SK-N-SH (cell line): ENCODE measurements around the gene CIBAR2. TPM values are rescaled to one million over a fixed set of nuclear protein-coding genes. Genes with fewer than 3 reads are reported as not detected.

Experiments
- CTCF ChIA-PET: fragments of 300-600, 350-600 bp; formaldehyde crosslinking; extraction: SDS; loops from one replicate; lab custom pipeline; 2021; lab: Yijun Ruan, JAX
- POLR2A ChIA-PET: fragments of 350-600 bp; sonication (Branson Sonifier 250); formaldehyde crosslinking; extraction: SDS; loops from one replicate; lab custom pipeline; 2020; ENCODE audit warnings: antibody characterized with exemption, inconsistent platforms; lab: Yijun Ruan, JAX
- DNase-seq: peaks from one replicate; pipeline ENCODE4 v3.0.0; 2012
- H2AFZ ChIP-seq: fragments of 200-600 bp; sonication (generic); 2 replicates; pipeline ENCODE4 v1.8.1; 2016; ENCODE audit warnings: antibody characterized with exemption, mild to moderate bottlenecking, low read depth
- H3F3A ChIP-seq: fragments of 200-600 bp; sonication (generic); replicated peaks from 2 replicates; pipeline ENCODE3; 2016; ENCODE audit warnings: antibody characterized with exemption, mild to moderate bottlenecking; ENCODE audit not compliant: insufficient read depth
- H3K27ac ChIP-seq, 2 experiments: fragments of 200-500 bp in 1 of 2; fragments of 200-600 bp in 1 of 2; sonication (Bioruptor generic) in 1 of 2; sonication (generic), shearing (Covaris generic) in 1 of 2; 2 replicates each; pipeline versions ENCODE4 v1.5.1 to v1.6.1; 2014 to 2016; ENCODE audit warnings: low read depth in 2 of 2, inconsistent platforms in 1 of 2, low read length in 1 of 2, mild to moderate bottlenecking in 1 of 2, mixed read lengths in 1 of 2
- H3K27me3 ChIP-seq: fragments of 200-600 bp; sonication (generic), shearing (Covaris generic); 2 replicates; pipeline ENCODE4 v1.6.1; 2016; ENCODE audit warnings: mixed run types; ENCODE audit not compliant: insufficient read depth
- H3K36me3 ChIP-seq, 2 experiments: fragments of 200-500 bp in 1 of 2; fragments of 200-600 bp in 1 of 2; sonication (Bioruptor generic) in 1 of 2; sonication (generic) in 1 of 2; replicated peaks in 1 of 2; 2 replicates each; pipeline versions ENCODE3 to v1.5.1; 2014 to 2016; ENCODE audit warnings: low read length in 1 of 2, mild to moderate bottlenecking in 1 of 2; ENCODE audit not compliant: insufficient read depth in 2 of 2, control insufficient read depth in 1 of 2
- H3K4me1 ChIP-seq, 2 experiments: fragments of 200-500 bp in 1 of 2; fragments of 200-600 bp in 1 of 2; sonication (Bioruptor generic) in 1 of 2; sonication (generic), shearing (Covaris generic) in 1 of 2; 2 replicates each; pipeline versions ENCODE4 v1.5.1 to v1.6.1; 2014 to 2016; ENCODE audit warnings: low read depth in 1 of 2, low read length in 1 of 2, mixed run types in 1 of 2; ENCODE audit not compliant: insufficient read depth in 2 of 2, control insufficient read depth in 1 of 2
- H3K4me2 ChIP-seq: fragments of 200-600 bp; sonication (generic), shearing (Covaris generic); 2 replicates; pipeline ENCODE4 v1.6.1; 2017; ENCODE audit warnings: mixed run types
- H3K4me3 ChIP-seq, 2 experiments: fragments of 200-500 bp in 1 of 2; fragments of 200-600 bp in 1 of 2; sonication (Bioruptor generic) in 1 of 2; sonication (generic), shearing (Covaris generic) in 1 of 2; 2 replicates each; pipeline versions ENCODE4 v1.5.1 to v1.8.1; 2014 to 2016; ENCODE audit warnings: low read depth in 2 of 2, inconsistent platforms in 1 of 2, low read length in 1 of 2, mild to moderate bottlenecking in 1 of 2, mixed read lengths in 1 of 2, moderate library complexity in 1 of 2
- H3K79me2 ChIP-seq: fragments of 200-600 bp; sonication (generic); 2 replicates; pipeline ENCODE4 v1.8.1; 2017; ENCODE audit warnings: mild to moderate bottlenecking; ENCODE audit not compliant: insufficient read depth
- H3K9ac ChIP-seq: fragments of 200-600 bp; sonication (generic); 2 replicates; pipeline ENCODE4 v1.6.1; 2017; ENCODE audit warnings: mixed run types
- H3K9me2 ChIP-seq: fragments of 200-600 bp; sonication (generic); 2 replicates; pipeline ENCODE4 v1.6.1; 2017; ENCODE audit warnings: mixed run types
- H3K9me3 ChIP-seq: fragments of 200-600 bp; sonication (generic); 2 replicates; pipeline ENCODE4 v1.6.1; 2017; ENCODE audit warnings: mixed run types, mild to moderate bottlenecking, moderate library complexity
- H4K20me1 ChIP-seq: fragments of 200-600 bp; sonication (generic); 2 replicates; pipeline ENCODE4 v1.6.1; 2017; ENCODE audit warnings: mild to moderate bottlenecking, mixed run types; ENCODE audit not compliant: insufficient read depth
- CHD2 ChIP-seq: fragments of 150-350 bp; IDR thresholded peaks from 2 replicates; pipeline ENCODE4 v1.6.1; 2018; ENCODE audit warnings: low read length; ENCODE audit not compliant: partially characterized antibody
- ELF1 ChIP-seq: IDR thresholded peaks from 2 replicates; pipeline ENCODE4 v1.4.0; 2012
- EP300 ChIP-seq, 2 experiments: IDR thresholded peaks; 2 replicates each; pipeline versions ENCODE4 v1.4.0 to v1.6.1; 2012; ENCODE audit warnings: borderline replicate concordance in 1 of 2, low read depth in 1 of 2, low read length in 1 of 2
- EZH2phosphoT487 ChIP-seq: fragments of 200-600 bp; sonication (generic); IDR thresholded peaks from 2 replicates; pipeline ENCODE4 v1.6.1; 2017; ENCODE audit warnings: low read depth, mixed run types, mild to moderate bottlenecking, antibody characterized with exemption, moderate library complexity, borderline replicate concordance
- FOSL2 ChIP-seq: IDR thresholded peaks from 2 replicates; pipeline ENCODE4 v1.4.0; 2012; ENCODE audit warnings: low read depth, mild to moderate bottlenecking, moderate library complexity, borderline replicate concordance
- FOXJ3 ChIP-seq: sonication (generic); formaldehyde crosslinking; IDR thresholded peaks from 2 replicates; pipeline ENCODE4 v1.5.1; 2020; ENCODE audit warnings: mild to moderate bottlenecking, missing genetic modification reagents
- JUND ChIP-seq: IDR thresholded peaks from 2 replicates; pipeline ENCODE4 v1.4.0; 2012
- MEF2A ChIP-seq: IDR thresholded peaks from 2 replicates; pipeline ENCODE4 v1.4.0; 2012; ENCODE audit warnings: low read depth, borderline replicate concordance
- NRF1 ChIP-seq: IDR thresholded peaks from 2 replicates; pipeline ENCODE4 v1.6.1; 2012; ENCODE audit warnings: low read depth, mild to moderate bottlenecking, low read length
- POLR2AphosphoS5 ChIP-seq: IDR thresholded peaks from 2 replicates; pipeline ENCODE4 v1.6.1; 2012; ENCODE audit warnings: low read depth, low read length
- RAD21 ChIP-seq: IDR thresholded peaks from 2 replicates; pipeline ENCODE4 v1.6.1; 2012; ENCODE audit warnings: mild to moderate bottlenecking, low read length
- RFX5 ChIP-seq: IDR thresholded peaks from 2 replicates; pipeline ENCODE4 v1.6.1; 2012; ENCODE audit warnings: mild to moderate bottlenecking, improper control_type of control experiment, low read length
- SIN3A ChIP-seq: IDR thresholded peaks from 2 replicates; pipeline ENCODE4 v1.6.1; 2012; ENCODE audit warnings: low read depth, mild to moderate bottlenecking, low read length, moderate library complexity, borderline replicate concordance
- SMC3 ChIP-seq: IDR thresholded peaks from 2 replicates; pipeline ENCODE4 v1.6.1; 2012; ENCODE audit warnings: low read depth, low read length, improper control_type of control experiment
- TCF12 ChIP-seq: IDR thresholded peaks from 2 replicates; pipeline ENCODE4 v1.4.0; 2012
- WGBS: methylation state at CpG from one replicate; pipeline ENCODE4 v1.1.6; 2017; ENCODE audit warnings: low lambda C conversion rate; 5-methylcytosine and 5-hydroxymethylcytosine counted together
- polyA plus RNA-seq, 3 experiments: library from polyadenylated mRNA; depleted of rRNA; stranded (reverse); fragments of >200 nt; gene quantifications; 2 replicates each; pipeline ENCODE4 v1.2.3, GENCODE V29; 2012
- TF ChIP-seq, protein P1 (sequence below): IDR thresholded peaks from 2 replicates; pipeline ENCODE4 v1.4.0; 2012; ENCODE audit warnings: low read depth, borderline replicate concordance
- TF ChIP-seq, protein P2 (sequence below): IDR thresholded peaks from 2 replicates; pipeline ENCODE4; 2012
- TF ChIP-seq, protein P3 (sequence below): fragments of 150-350 bp; IDR thresholded peaks from 2 replicates; pipeline ENCODE4 v1.6.1; 2016; ENCODE audit warnings: mild to moderate bottlenecking, low read depth, low read length
- TF ChIP-seq, protein P4 (sequence below): fragments of 150-350 bp; IDR thresholded peaks from 2 replicates; pipeline ENCODE4 v1.6.1; 2017; ENCODE audit warnings: antibody characterized with exemption, low read length, low read depth, borderline replicate concordance
- TF ChIP-seq, protein P5 (sequence below): IDR thresholded peaks from 2 replicates; pipeline ENCODE4 v1.4.0; 2012; ENCODE audit warnings: low read depth

The CIBAR2 gene
- polyA plus RNA-seq, 1 of the 3 experiments (the other 2 are of a cell fraction) = 0.15 TPM

DNA sequence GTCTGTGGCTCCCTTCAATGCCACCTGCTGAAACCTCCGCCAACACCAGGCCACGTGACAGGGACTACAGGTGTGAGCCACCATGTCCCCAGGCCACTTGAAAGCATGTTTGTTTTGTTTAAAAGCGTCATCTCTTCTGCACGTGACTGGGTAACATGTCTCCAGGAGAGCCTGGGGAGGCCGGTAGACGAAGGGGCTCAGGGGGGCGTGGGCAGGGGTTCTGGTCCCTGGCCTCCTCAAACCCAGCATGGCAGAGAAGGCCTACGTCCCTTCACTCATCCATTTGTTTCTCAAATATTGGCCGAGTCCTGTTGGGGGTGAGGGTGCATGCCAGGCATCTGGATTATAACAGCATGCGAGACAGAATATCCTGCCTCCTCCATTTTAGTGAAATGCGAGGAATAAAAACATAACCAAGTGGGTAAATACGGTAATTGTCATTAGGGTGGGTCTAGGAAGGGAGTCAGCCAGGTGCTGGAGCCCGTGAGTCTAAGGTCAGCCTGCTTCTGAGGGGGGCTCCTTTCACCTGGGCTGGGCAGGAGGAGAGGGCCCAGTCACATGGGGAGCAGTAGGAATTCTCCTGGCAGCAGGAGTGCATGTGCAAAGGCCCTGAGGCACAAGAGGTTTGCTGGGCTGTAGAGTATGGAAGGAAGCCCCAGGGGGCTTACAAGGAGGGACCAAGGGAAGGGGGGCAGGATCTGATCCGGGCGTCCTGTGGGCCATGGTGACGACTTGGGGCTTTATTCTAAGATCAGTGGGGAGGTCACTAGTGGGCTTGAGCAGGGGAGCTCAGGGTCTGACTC, 26.8 kb upstream of the CIBAR2 start:
- Histone ChIP-seq H2AFZ (no peak overlapping the region), H3K9ac (no peak overlapping the region), H4K20me1 (no peaks in the 10 kb centered on the region), H3K27ac (no peak overlapping the region), H3K27me3 (no peaks in the 10 kb centered on the region), H3K36me3 (no peaks in the 10 kb centered on the region), H3K79me2 (no peaks in the 10 kb centered on the region), H3K4me3 (no peak overlapping the region), H3K4me1 (peaks cover 0 to 29% of the 10 kb centered on the region in 2 experiments; a peak in 3 of 4 replicates), H3K9me2 (no peaks in the 10 kb centered on the region), H3K9me3 (no peaks in the 10 kb centered on the region), H3F3A (no peaks in the 10 kb centered on the region), H3K4me2 (no peak overlapping the region)
- CTCF ChIA-PET = interaction anchor here (3.1 to 3.2 kb wide), 2 partner anchors 24 to 34 kb away, joined by 12 to 14 read pairs; no protein-coding TSS in a partner anchor
- no peak for DNase-seq
- 95% methylated on average over 16 of the region's 16 CpGs for WGBS
- POLR2A ChIA-PET = interaction anchor here (1.0 kb wide), 1 partner anchor 19 kb away, joined by 3 read pairs; no protein-coding TSS in a partner anchor
- TF ChIP-seq MEF2A (no peak), NRF1 (no peak), RFX5 (no peak), CHD2 (no peak), RAD21 (no peak), JUND (no peak), EZH2phosphoT487 (no peak), FOXJ3 (CRISPR knock-in tag) (no peak), ELF1 (no peak), EP300 (IDR thresholded peaks at IDR 0.05; ENCODE audit: borderline replicate concordance in 1 of 2, low read depth in 1 of 2, low read length in 1 of 2) (no peak), FOSL2 (no peak), POLR2AphosphoS5 (no peak), SMC3 (no peak), TCF12 (no peak), SIN3A (no peak)
- TF ChIP-seq, protein P1, sequence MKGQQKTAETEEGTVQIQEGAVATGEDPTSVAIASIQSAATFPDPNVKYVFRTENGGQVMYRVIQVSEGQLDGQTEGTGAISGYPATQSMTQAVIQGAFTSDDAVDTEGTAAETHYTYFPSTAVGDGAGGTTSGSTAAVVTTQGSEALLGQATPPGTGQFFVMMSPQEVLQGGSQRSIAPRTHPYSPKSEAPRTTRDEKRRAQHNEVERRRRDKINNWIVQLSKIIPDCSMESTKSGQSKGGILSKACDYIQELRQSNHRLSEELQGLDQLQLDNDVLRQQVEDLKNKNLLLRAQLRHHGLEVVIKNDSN = no peak
- TF ChIP-seq, protein P2, sequence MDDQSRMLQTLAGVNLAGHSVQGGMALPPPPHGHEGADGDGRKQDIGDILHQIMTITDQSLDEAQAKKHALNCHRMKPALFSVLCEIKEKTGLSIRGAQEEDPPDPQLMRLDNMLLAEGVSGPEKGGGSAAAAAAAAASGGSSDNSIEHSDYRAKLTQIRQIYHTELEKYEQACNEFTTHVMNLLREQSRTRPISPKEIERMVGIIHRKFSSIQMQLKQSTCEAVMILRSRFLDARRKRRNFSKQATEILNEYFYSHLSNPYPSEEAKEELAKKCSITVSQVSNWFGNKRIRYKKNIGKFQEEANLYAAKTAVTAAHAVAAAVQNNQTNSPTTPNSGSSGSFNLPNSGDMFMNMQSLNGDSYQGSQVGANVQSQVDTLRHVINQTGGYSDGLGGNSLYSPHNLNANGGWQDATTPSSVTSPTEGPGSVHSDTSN = no peak
- TF ChIP-seq, protein P3, sequence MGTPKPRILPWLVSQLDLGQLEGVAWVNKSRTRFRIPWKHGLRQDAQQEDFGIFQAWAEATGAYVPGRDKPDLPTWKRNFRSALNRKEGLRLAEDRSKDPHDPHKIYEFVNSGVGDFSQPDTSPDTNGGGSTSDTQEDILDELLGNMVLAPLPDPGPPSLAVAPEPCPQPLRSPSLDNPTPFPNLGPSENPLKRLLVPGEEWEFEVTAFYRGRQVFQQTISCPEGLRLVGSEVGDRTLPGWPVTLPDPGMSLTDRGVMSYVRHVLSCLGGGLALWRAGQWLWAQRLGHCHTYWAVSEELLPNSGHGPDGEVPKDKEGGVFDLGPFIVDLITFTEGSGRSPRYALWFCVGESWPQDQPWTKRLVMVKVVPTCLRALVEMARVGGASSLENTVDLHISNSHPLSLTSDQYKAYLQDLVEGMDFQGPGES = no peak
- TF ChIP-seq, protein P4, sequence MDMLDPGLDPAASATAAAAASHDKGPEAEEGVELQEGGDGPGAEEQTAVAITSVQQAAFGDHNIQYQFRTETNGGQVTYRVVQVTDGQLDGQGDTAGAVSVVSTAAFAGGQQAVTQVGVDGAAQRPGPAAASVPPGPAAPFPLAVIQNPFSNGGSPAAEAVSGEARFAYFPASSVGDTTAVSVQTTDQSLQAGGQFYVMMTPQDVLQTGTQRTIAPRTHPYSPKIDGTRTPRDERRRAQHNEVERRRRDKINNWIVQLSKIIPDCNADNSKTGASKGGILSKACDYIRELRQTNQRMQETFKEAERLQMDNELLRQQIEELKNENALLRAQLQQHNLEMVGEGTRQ = no peak
- TF ChIP-seq, protein P5, sequence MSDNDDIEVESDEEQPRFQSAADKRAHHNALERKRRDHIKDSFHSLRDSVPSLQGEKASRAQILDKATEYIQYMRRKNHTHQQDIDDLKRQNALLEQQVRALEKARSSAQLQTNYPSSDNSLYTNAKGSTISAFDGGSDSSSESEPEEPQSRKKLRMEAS = no peak
